Upper lobe of left lung (tissue), 6 donors: Measurements from ENCODE around the gene PRR23E. TPM values are rescaled to one million over a fixed set of nuclear protein-coding genes. Genes with fewer than 3 reads are reported as not detected.

Experiments
- ATAC-seq, 2 donors: fragments of 200-7000 bp; cut with Tn5 transposase; one replicate each; pipeline ENCODE4 v1.9.1; 2022; ENCODE audit warnings: mild to moderate bottlenecking in 2 of 2, moderate library complexity in 2 of 2; ENCODE audit not compliant: low FRiP score in 2 of 2
- DNase-seq, 2 donors: peaks; one replicate each; pipeline ENCODE4 v3.0.0-alpha.2; 2019 to 2020
- H3K27ac ChIP-seq, 4 donors: fragments of 200-600 bp; sonication (generic); one replicate each; pipeline ENCODE4 v1.5.1; 2016 to 2019
- H3K27me3 ChIP-seq, 4 donors: fragments of 200-600 bp; sonication (generic); one replicate each; pipeline ENCODE4 v1.5.1; 2017 to 2019
- H3K36me3 ChIP-seq, 4 donors: fragments of 200-600 bp; sonication (generic); one replicate each; pipeline ENCODE4 v1.5.1; 2016 to 2019
- H3K4me1 ChIP-seq, 4 donors: fragments of 200-600 bp; sonication (generic); one replicate each; pipeline ENCODE4 v1.5.1; 2018 to 2019
- H3K4me3 ChIP-seq, 4 donors: fragments of 200-600 bp; sonication (generic); one replicate each; pipeline ENCODE4 v1.5.1; 2017 to 2019; ENCODE audit warnings: mild to moderate bottlenecking in 2 of 4, moderate library complexity in 1 of 4
- H3K9me3 ChIP-seq, 4 donors: fragments of 200-600 bp; sonication (generic); one replicate each; pipeline ENCODE4 v1.5.1; 2018 to 2019
- CTCF ChIP-seq, 6 experiments: fragments of 450-650 bp in 4 of 6; fragments of 200-600 bp in 2 of 6; sonication (generic) in 2 of 6; IDR thresholded peaks; one replicate each; pipeline ENCODE4 v1.5.1; 2016 to 2019; ENCODE audit warnings: antibody characterized with exemption in 6 of 6
- EP300 ChIP-seq, 4 donors: sonication (generic); formaldehyde crosslinking; IDR thresholded peaks; one replicate each; pipeline ENCODE4 v1.5.1; 2017; ENCODE audit warnings: antibody characterized with exemption in 4 of 4, control low read depth in 2 of 4
- POLR2A ChIP-seq, 4 donors: fragments of 450-650 bp; IDR thresholded peaks; one replicate each; pipeline ENCODE4 v1.5.1; 2016 to 2017; ENCODE audit warnings: antibody characterized with exemption in 4 of 4, mild to moderate bottlenecking in 2 of 4
- POLR2AphosphoS5 ChIP-seq, 2 donors: sonication (generic); formaldehyde crosslinking; IDR thresholded peaks; one replicate each; pipeline ENCODE4 v1.5.1; 2017; ENCODE audit warnings: antibody characterized with exemption in 2 of 2
- WGBS, 2 donors: methylation state at CpG; one replicate each; pipeline ENCODE4 v1.1.5; 2017 to 2018; 5-methylcytosine and 5-hydroxymethylcytosine counted together
- total RNA-seq, 6 donors: library from RNA; depleted of rRNA in 4 of 6; stranded (reverse); fragments of >200 nt in 4 of 6; gene quantifications; one replicate each; pipeline versions ENCODE4 v1.1.0 to v1.2.1, GENCODE V29; 2016 to 2021
- donor health status: DM: no; HTN: no; CAD: no; lungs with moderate emphysema.
- donor health status: DM: no; HTN: yes; CAD: no; lungs with severe emphysema.

Gene PRR23E
- total RNA-seq, 6 donors from 2014 or later: not detected

GRCh38 chr3:127171721-127172120 lies 21.2 kb upstream of the PRR23E start:
- no peaks in the 10 kb centered on the region for H3K9me3 ChIP-seq
- ATAC-seq: no peak
- no peaks in the 10 kb centered on the region for H3K27me3 ChIP-seq
- DNase-seq: no peak
- no peak overlapping the region for H3K27ac ChIP-seq
- TF ChIP-seq POLR2AphosphoS5 (IDR thresholded peaks at IDR 0.05) (no peak), EP300 (IDR thresholded peaks at IDR 0.05) (no peak), CTCF (IDR thresholded peaks at IDR 0.05) (no peak), POLR2A (IDR thresholded peaks at IDR 0.05) (no peak)
- H3K4me1 ChIP-seq: no peaks in the 10 kb centered on the region
- WGBS, 2 donors: 87 to 90% methylated on average over 4 of the region's 4 CpGs
- no peaks in the 10 kb centered on the region for H3K36me3 ChIP-seq
- no peak overlapping the region for H3K4me3 ChIP-seq

GRCh38 chr3:127172211-127172610 lies 20.7 kb upstream of the PRR23E start:
- WGBS, 2 donors: 75 to 84% methylated on average over 5 of the region's 5 CpGs
- peak in 1 of 2 donors; percentile 21 for ATAC-seq
- no peak for TF ChIP-seq POLR2A (IDR thresholded peaks at IDR 0.05)
- TF ChIP-seq POLR2AphosphoS5 (IDR thresholded peaks at IDR 0.05): no peak
- no peak for TF ChIP-seq CTCF (IDR thresholded peaks at IDR 0.05)
- TF ChIP-seq EP300 (IDR thresholded peaks at IDR 0.05): no peak
- Histone ChIP-seq H3K36me3 (no peaks in the 10 kb centered on the region), H3K27ac (no peak overlapping the region), H3K4me3 (no peak overlapping the region), H3K27me3 (no peaks in the 10 kb centered on the region), H3K9me3 (no peaks in the 10 kb centered on the region), H3K4me1 (no peaks in the 10 kb centered on the region)
- DNase-seq: no peak

GRCh38 chr3:127172781-127173515 lies 20.0 kb upstream of the PRR23E start:
- ATAC-seq: peak in 1 of 2 donors; percentile 75
- peak in 1 of 2 donors; percentile 16 for DNase-seq

GRCh38 chr3:127173516-127174166 lies 19.3 kb upstream of the PRR23E start:
- no peak for ATAC-seq
- TF ChIP-seq POLR2A (IDR thresholded peaks at IDR 0.05): no peak
- TF ChIP-seq EP300 (IDR thresholded peaks at IDR 0.05): no peak
- no peak for TF ChIP-seq CTCF (IDR thresholded peaks at IDR 0.05)
- no peak for TF ChIP-seq POLR2AphosphoS5 (IDR thresholded peaks at IDR 0.05)
- Histone ChIP-seq H3K27me3 (no peaks in the 10 kb centered on the region), H3K9me3 (no peaks in the 10 kb centered on the region), H3K4me3 (no peak overlapping the region), H3K36me3 (no peaks in the 10 kb centered on the region), H3K27ac (no peak overlapping the region), H3K4me1 (no peaks in the 10 kb centered on the region)
- WGBS, 2 donors: 92 to 93% methylated on average over 4 to 5 of the region's 5 CpGs
- no peak for DNase-seq

More at GRCh38 chr3:127172781-127173515, 20.0 kb upstream of the PRR23E start:
- Histone ChIP-seq H3K36me3 (no peaks in the 10 kb centered on the region), H3K27ac (no peak overlapping the region), H3K4me1 (no peaks in the 10 kb centered on the region), H3K9me3 (no peaks in the 10 kb centered on the region), H3K27me3 (no peaks in the 10 kb centered on the region), H3K4me3 (no peak overlapping the region)
- TF ChIP-seq POLR2A (IDR thresholded peaks at IDR 0.05) (no peak), POLR2AphosphoS5 (IDR thresholded peaks at IDR 0.05) (no peak), EP300 (IDR thresholded peaks at IDR 0.05) (no peak), CTCF (IDR thresholded peaks at IDR 0.05) (no peak)
- WGBS, 2 donors: 24 to 26% methylated on average over 15 to 22 of the region's 22 CpGs
